CD4-positive, alpha-beta T cell treated with Interleukin-6 for 4 hours (primary cell): Measurements from ENCODE around the gene GAL.

Experiments used
- DNase-seq: peaks from one replicate; pipeline ENCODE4 v3.0.0-alpha.2; 2020; ENCODE audit warnings: mixed read lengths

The GAL gene

DNA sequence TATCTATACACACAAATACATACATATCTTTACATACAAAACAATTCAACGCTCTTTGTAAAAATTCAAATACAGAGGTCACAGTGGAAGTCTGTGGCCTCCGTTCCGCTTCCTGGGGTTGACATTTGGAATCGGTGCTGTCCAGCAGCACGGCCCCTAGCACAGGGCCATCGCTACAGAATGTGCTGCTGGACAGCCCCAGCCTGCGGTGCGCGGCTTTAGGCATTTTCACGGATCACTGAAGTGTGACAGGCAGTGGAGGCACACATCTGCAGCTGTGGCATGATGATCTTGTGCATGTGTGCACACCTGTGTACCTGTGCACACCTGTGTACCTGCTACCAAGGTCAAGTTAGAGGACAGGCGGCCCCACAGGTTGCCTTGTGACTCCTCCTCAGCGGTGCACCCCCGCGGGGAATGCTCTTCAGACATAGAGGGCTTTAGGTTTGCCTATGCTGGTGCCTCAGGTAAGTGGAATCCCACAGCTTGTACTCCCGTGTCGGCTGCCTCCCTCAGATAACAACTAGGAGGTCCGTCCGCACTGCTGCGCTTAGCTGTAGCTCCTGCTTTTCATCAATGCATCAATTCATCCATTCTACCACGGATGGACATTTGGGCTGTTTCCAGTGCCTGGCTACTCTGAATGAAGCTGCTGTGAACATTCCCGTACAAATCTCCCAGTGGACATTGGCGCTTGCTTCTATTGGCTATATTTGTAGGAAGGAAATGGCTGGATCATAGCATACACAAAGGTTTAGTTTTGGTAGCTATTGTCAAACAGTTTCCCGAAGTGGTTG, 29.9 kb downstream of the GAL start:
- no peak for DNase-seq

- no peak for DNase-seq
Observed at GRCh38 chr11:68715456-68716122, 31.2 kb downstream of the GAL start.

- no peak for DNase-seq
Observed at GRCh38 chr11:68721075-68721474, 36.7 kb downstream of the GAL start.

DNA sequence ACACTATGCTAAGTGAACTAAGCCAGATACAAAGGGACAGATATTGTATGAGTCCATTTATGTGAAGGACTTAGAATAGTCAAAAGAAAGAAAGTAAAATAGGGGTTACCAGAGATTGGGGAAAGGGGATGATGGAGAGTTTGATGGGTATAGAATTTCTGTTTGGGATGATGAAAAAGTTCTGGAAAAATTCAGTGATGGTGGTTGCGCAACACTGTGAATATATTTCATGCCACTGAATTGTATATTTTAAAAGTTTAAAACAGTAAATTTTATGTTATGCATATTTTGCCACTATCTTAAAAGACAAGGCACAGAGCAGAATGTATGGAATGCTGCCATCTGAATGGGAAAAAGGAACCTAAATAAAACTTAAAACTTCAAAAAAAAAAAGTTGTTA, 37.8 kb downstream of the GAL start:
- no peak for DNase-seq

- DNase-seq: no peak
Observed at GRCh38 chr11:68724293-68724692, 39.9 kb downstream of the GAL start.

GRCh38 chr11:68727783-68728182, 43.4 kb downstream of the GAL start:
- DNase-seq: no peak

GRCh38 chr11:68734111-68734510, 49.8 kb downstream of the GAL start:
- DNase-seq: no peak

DNA sequence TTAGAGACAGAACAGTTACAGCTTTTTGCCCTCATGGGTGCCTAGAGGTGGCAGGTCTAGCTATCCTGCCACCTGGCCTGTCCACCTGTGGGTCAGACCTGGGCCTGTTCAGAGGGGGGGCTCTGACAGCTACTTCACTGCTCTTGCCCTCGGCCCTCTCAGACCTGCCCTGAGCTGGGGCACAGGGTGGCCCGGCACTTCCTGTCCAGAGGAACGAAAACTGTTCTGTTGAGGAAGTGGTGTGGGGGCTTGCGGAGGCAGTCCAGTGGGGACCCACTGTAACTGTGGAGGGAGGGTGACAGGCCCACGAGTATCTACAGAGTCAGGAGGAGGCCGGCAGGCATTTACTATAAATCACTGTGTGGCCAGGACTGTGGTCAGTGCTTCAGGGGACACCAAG, 50.8 kb downstream of the GAL start:
- DNase-seq: no peak

DNA sequence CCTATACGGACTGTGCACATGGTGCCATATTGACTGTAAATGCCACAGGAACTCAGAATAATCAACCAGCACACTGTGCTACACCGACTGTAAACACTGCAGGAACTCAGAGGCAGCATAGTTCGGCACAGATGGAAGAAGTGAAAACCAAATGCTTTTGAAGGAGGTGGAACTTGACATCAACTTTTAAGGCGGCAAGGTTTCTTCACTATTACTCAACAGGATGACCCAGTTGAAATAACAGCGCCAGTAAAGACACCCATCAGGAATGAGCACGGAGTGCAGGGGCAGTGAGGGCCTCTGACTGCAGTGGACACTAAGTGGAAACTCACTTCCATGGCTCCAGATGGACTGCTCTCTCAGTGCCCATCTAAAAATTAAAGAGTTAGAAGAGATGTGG, 51.3 kb downstream of the GAL start:
- no peak for DNase-seq
